HL-60 (cell line): ENCODE data around the gene KCNT1.

ENCODE experiments used
- DNase-seq, 2 experiments: peaks; one replicate each; pipeline ENCODE4 v3.0.0-alpha.2; 2010 to 2020; ENCODE audit warnings: low read depth in 1 of 2, low spot score in 1 of 2
- H3K27ac ChIP-seq: fragments of 250-450 bp; sonication (Bioruptor Pico); replicated peaks from 2 replicates; pipeline ENCODE4 v1.5.1; 2020; ENCODE audit warnings: mild to moderate bottlenecking, moderate library complexity
- H3K27me3 ChIP-seq: fragments of 250-450 bp; sonication (Bioruptor Pico); 2 replicates; pipeline ENCODE4 v1.5.1; 2021; ENCODE audit warnings: mild to moderate bottlenecking, moderate library complexity; ENCODE audit not compliant: insufficient read depth, poor library complexity, severe bottlenecking
- H3K4me3 ChIP-seq: replicated peaks from 2 replicates; pipeline ENCODE4 v1.5.1; 2011; ENCODE audit warnings: mild to moderate bottlenecking, control low read depth, low read length; ENCODE audit not compliant: insufficient read depth
- GABPA ChIP-seq: IDR thresholded peaks from 2 replicates; pipeline ENCODE4 v1.6.1; 2012; ENCODE audit warnings: low read depth
- POLR2AphosphoS5 ChIP-seq: IDR thresholded peaks from 2 replicates; pipeline ENCODE4 v1.6.1; 2012; ENCODE audit warnings: low read depth
- SPI1 ChIP-seq: IDR thresholded peaks from 2 replicates; pipeline ENCODE4 v1.6.1; 2012; ENCODE audit warnings: low read depth, mild to moderate bottlenecking, borderline replicate concordance
- TF ChIP-seq, protein P1 (sequence below): IDR thresholded peaks from one replicate; pipeline ENCODE4 v1.5.1; 2011; ENCODE audit warnings: low read length, control low read depth, inconsistent platforms; ENCODE audit not compliant: insufficient read depth
- TF ChIP-seq, protein P2 (sequence below): IDR thresholded peaks from 2 replicates; pipeline ENCODE4 v1.6.1; 2012; ENCODE audit warnings: low read depth; ENCODE audit not compliant: insufficient replicate concordance

Gene KCNT1

DNA sequence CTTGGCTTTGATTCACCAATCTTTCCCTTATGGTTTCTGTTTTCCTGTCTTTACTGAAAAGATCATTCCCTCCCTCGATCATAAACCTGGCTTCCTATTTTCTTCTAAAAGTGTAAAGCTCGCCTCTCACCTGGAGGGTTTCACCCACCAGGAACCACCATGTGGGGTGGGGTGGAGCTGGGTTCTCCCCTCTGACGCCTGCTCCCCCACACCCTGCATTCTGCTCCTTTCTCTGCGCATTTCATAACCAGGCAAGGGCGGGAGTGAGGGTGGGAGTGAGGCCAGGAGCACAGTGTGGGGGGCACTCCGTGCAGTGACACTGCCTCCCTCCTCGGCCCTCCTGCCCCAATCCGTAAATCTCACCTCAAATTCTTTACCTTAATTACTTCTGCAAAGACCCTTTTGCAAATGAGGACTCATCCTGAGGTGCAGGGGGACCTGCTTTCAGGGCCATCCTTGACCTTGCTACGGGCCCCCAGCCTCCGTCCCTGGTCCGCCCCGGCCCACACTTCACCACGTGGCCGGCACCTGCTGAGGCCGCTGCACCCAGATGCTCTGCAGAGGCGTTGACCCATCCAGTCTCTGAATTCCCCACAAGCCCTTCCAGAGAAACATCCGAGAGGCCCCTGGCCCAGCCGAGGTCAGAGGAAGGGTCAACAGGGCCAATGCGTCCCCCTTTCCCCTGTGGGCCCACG, 59.3 kb downstream of the KCNT1 start:
- TF ChIP-seq POLR2AphosphoS5 (no peak), SPI1 (no peak), GABPA (no peak)
- TF ChIP-seq, protein P1, sequence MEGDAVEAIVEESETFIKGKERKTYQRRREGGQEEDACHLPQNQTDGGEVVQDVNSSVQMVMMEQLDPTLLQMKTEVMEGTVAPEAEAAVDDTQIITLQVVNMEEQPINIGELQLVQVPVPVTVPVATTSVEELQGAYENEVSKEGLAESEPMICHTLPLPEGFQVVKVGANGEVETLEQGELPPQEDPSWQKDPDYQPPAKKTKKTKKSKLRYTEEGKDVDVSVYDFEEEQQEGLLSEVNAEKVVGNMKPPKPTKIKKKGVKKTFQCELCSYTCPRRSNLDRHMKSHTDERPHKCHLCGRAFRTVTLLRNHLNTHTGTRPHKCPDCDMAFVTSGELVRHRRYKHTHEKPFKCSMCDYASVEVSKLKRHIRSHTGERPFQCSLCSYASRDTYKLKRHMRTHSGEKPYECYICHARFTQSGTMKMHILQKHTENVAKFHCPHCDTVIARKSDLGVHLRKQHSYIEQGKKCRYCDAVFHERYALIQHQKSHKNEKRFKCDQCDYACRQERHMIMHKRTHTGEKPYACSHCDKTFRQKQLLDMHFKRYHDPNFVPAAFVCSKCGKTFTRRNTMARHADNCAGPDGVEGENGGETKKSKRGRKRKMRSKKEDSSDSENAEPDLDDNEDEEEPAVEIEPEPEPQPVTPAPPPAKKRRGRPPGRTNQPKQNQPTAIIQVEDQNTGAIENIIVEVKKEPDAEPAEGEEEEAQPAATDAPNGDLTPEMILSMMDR: no peak
- TF ChIP-seq, protein P2, sequence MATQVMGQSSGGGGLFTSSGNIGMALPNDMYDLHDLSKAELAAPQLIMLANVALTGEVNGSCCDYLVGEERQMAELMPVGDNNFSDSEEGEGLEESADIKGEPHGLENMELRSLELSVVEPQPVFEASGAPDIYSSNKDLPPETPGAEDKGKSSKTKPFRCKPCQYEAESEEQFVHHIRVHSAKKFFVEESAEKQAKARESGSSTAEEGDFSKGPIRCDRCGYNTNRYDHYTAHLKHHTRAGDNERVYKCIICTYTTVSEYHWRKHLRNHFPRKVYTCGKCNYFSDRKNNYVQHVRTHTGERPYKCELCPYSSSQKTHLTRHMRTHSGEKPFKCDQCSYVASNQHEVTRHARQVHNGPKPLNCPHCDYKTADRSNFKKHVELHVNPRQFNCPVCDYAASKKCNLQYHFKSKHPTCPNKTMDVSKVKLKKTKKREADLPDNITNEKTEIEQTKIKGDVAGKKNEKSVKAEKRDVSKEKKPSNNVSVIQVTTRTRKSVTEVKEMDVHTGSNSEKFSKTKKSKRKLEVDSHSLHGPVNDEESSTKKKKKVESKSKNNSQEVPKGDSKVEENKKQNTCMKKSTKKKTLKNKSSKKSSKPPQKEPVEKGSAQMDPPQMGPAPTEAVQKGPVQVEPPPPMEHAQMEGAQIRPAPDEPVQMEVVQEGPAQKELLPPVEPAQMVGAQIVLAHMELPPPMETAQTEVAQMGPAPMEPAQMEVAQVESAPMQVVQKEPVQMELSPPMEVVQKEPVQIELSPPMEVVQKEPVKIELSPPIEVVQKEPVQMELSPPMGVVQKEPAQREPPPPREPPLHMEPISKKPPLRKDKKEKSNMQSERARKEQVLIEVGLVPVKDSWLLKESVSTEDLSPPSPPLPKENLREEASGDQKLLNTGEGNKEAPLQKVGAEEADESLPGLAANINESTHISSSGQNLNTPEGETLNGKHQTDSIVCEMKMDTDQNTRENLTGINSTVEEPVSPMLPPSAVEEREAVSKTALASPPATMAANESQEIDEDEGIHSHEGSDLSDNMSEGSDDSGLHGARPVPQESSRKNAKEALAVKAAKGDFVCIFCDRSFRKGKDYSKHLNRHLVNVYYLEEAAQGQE: no peak
- H3K4me3 ChIP-seq: no peak overlapping the region
- no peak for DNase-seq
- no peaks in the 10 kb centered on the region for H3K27me3 ChIP-seq
- H3K27ac ChIP-seq: no peak overlapping the region

DNA sequence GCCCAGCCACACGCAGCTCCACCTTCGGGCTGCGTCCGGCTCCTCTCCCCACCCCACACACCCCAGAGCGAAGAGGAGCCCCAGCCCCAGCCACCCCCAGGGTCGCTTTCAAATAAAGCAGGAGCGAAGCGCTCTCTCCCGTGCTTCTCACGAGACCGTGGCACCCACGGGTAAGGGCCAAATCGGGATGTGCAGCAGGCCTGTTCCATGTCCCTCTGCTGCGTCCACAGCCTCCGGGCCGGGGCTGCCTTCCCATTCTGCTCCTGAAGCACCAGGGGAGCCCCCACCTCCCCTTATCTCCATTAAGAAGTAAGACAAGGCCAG, 59.8 kb downstream of the KCNT1 start:
- H3K27ac ChIP-seq: no peak overlapping the region
- H3K4me3 ChIP-seq: no peak overlapping the region
- DNase-seq: no peak
- H3K27me3 ChIP-seq: no peaks in the 10 kb centered on the region
- TF ChIP-seq, protein P1: no peak
- no peak for TF ChIP-seq POLR2AphosphoS5
- TF ChIP-seq, protein P2: no peak
- no peak for TF ChIP-seq GABPA
- TF ChIP-seq SPI1: no peak

DNA sequence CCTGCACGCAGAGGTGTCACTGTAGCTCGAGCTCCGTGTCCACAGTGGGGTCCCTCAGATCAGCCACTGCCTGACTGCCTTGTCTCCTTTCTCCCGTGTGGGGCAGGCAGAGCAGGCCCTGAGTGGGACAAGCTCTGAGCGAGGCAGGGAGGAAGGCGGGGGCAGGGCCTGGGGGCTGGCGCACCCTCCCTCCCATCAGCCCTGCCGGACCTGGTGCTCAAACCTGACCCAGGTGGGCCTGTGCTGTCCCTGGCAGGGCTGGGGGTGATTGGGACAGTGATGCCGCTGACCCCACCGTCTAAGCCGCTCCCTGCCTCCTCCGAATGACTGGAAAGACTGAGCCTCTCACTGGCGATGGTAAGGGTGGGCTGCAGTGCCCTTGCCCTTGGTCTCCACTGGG, 60.9 kb downstream of the KCNT1 start:
- TF ChIP-seq, protein P2: no peak
- TF ChIP-seq, protein P1: no peak
- TF ChIP-seq GABPA (no peak), POLR2AphosphoS5 (no peak), SPI1 (no peak)
- Histone ChIP-seq H3K27ac (no peak overlapping the region), H3K4me3 (no peak overlapping the region), H3K27me3 (no peaks in the 10 kb centered on the region)
- DNase-seq: no peak
